Left lung (tissue), 10 donors: Measurements from ENCODE around the gene EME1. TPM values are rescaled to one million over a fixed set of nuclear protein-coding genes. Genes with fewer than 3 reads are reported as not detected.

Experiments
- ATAC-seq: fragments of 200-7000 bp; cut with Tn5 transposase; one replicate; pipeline ENCODE4 v1.9.1; 2020; ENCODE audit warnings: moderate library complexity
- DNase-seq, 4 donors: peaks; one replicate each; pipeline ENCODE4 v3.0.0-alpha.2; 2013 to 2020
- H3K27ac ChIP-seq, 2 donors: fragments of 200-600 bp; sonication (generic) in 1 of 2; one replicate each; pipeline versions ENCODE4 v1.5.0 to v1.8.0; 2020 to 2021
- H3K27me3 ChIP-seq, 2 donors: fragments of 200-600 bp; sonication (generic) in 1 of 2; one replicate each; pipeline versions ENCODE4 v1.5.0 to v1.8.0; 2020 to 2021
- H3K36me3 ChIP-seq, 2 donors: fragments of 200-600 bp; sonication (generic) in 1 of 2; one replicate each; pipeline versions ENCODE4 v1.5.0 to v1.8.0; 2020 to 2021
- H3K4me1 ChIP-seq, 2 donors: fragments of 200-600 bp; one replicate each; pipeline ENCODE4 v1.8.0; 2021
- H3K4me3 ChIP-seq, 2 donors: fragments of 200-600 bp; sonication (generic) in 1 of 2; one replicate each; pipeline versions ENCODE4 v1.5.0 to v1.8.0; 2020 to 2021; ENCODE audit warnings: mild to moderate bottlenecking in 1 of 2
- H3K9me3 ChIP-seq, 2 donors: fragments of 200-600 bp; sonication (generic) in 1 of 2; one replicate each; pipeline versions ENCODE4 v1.5.0 to v1.8.0; 2020 to 2021
- CTCF ChIP-seq, 2 donors: fragments of 200-600 bp; sonication (generic) in 1 of 2; IDR thresholded peaks; one replicate each; pipeline versions ENCODE4 v1.5.0 to v1.8.0; 2021; ENCODE audit warnings: antibody characterized with exemption in 2 of 2
- intact Hi-C, 2 donors: fragments of 100-400 bp; cut with DNase I; formaldehyde crosslinking; loops; one replicate each; pipeline versions ENCODE4 v1.11.2 to v1.14.2; 2022
- polyA plus RNA-seq, 6 donors: library from polyadenylated mRNA; unstranded; fragments of 120-200 nt; gene quantifications; one replicate each; pipeline ENCODE4 v1.2.1, GENCODE V29; 2013; ENCODE audit not compliant: insufficient read length in 6 of 6
- total RNA-seq, 2 donors: library from RNA; stranded (reverse); fragmentation: NEBNext Ultra II Directional; extraction: Animal tissue kit (Norgen Biotek cat#: 25700); gene quantifications; one replicate each; pipeline ENCODE4 v1.2.1, GENCODE V29; 2021
- donor health status: DM: no; HTN: yes; CAD: no.
- donor health status: DM: no; HTN: no; CAD: no.

The EME1 gene
- total and polyA plus RNA-seq, 8 donors = 2.6 to 12.7 (median 10.0) TPM

GRCh38 chr17:50386510-50386909, 13.5 kb downstream of the EME1 start:
- no peak overlapping the region for H3K4me3 ChIP-seq
- no peak for TF ChIP-seq CTCF (IDR thresholded peaks at IDR 0.05)
- no peaks in the 10 kb centered on the region for H3K9me3 ChIP-seq
- DNase-seq (no peak), ATAC-seq (no peak)
- H3K36me3 ChIP-seq = peaks cover 4 to 100% of the 10 kb centered on the region in 2 donors
- no peaks in the 10 kb centered on the region for H3K4me1 ChIP-seq
- H3K27ac ChIP-seq = no peak overlapping the region
- H3K27me3 ChIP-seq = no peaks in the 10 kb centered on the region
- intact Hi-C loops = no loop called here

- Histone ChIP-seq H3K27ac (no peak overlapping the region), H3K4me1 (peaks cover 0 to 2% of the 10 kb centered on the region in 2 donors), H3K36me3 (peaks cover 0 to 100% of the 10 kb centered on the region in 2 donors), H3K27me3 (no peaks in the 10 kb centered on the region), H3K4me3 (no peak overlapping the region), H3K9me3 (no peaks in the 10 kb centered on the region)
- TF ChIP-seq CTCF (IDR thresholded peaks at IDR 0.05) = no peak
- DNase-seq = no peak
- no peak for ATAC-seq
- intact Hi-C loops = no loop called here
These were observed 15.7 kb downstream of the EME1 start for GRCh38 chr17:50388728-50389127.

GRCh38 chr17:50389534-50389933, 16.5 kb downstream of the EME1 start:
- no peak for ATAC-seq
- no peak for TF ChIP-seq CTCF (IDR thresholded peaks at IDR 0.05)

GRCh38 chr17:50392621-50393020, 19.6 kb downstream of the EME1 start:
- TF ChIP-seq CTCF (IDR thresholded peaks at IDR 0.05) = no peak
- Histone ChIP-seq H3K4me1 (peaks cover 14 to 33% of the 10 kb centered on the region in 2 donors), H3K36me3 (peaks cover 0 to 74% of the 10 kb centered on the region in 2 donors), H3K4me3 (no peak overlapping the region), H3K27me3 (no peaks in the 10 kb centered on the region), H3K9me3 (no peaks in the 10 kb centered on the region), H3K27ac (no peak overlapping the region)
- DNase-seq (no peak), ATAC-seq (no peak)
- intact Hi-C loops = no loop called here

More at GRCh38 chr17:50389534-50389933, 16.5 kb downstream of the EME1 start:
- DNase-seq = no peak
- Histone ChIP-seq H3K36me3 (peaks cover 0 to 100% of the 10 kb centered on the region in 2 donors), H3K4me3 (no peak overlapping the region), H3K4me1 (peaks cover 0 to 10% of the 10 kb centered on the region in 2 donors), H3K27me3 (no peaks in the 10 kb centered on the region), H3K27ac (no peak overlapping the region), H3K9me3 (no peaks in the 10 kb centered on the region)
- intact Hi-C loops = no loop called here

GRCh38 chr17:50393700-50394099, 20.7 kb downstream of the EME1 start:
- Histone ChIP-seq H3K9me3 (no peaks in the 10 kb centered on the region), H3K27me3 (no peaks in the 10 kb centered on the region), H3K36me3 (peaks cover 0 to 63% of the 10 kb centered on the region in 2 donors), H3K4me1 (peaks cover 14 to 38% of the 10 kb centered on the region in 2 donors), H3K27ac (no peak overlapping the region), H3K4me3 (no peak overlapping the region)
- intact Hi-C loops = no loop called here
- ATAC-seq (no peak), DNase-seq (no peak)
- no peak for TF ChIP-seq CTCF (IDR thresholded peaks at IDR 0.05)
